D721Med (cell line): ENCODE data around the gene CDC42.

Experiments
- DNase-seq: peaks from one replicate; pipeline ENCODE4 v3.0.0; 2011; ENCODE audit warnings: low spot score; ENCODE audit not compliant: insufficient read length
- FAIRE-seq: peaks from 2 replicates; lab custom pipeline; 2011; peaks lifted over from hg19 to GRCh38; lab: Jason Lieb, UNC
- TF ChIP-seq, protein P1 (sequence below): IDR thresholded peaks from 2 replicates; pipeline ENCODE4 v1.5.1; 2012; ENCODE audit warnings: mild to moderate bottlenecking, control low read depth; ENCODE audit not compliant: insufficient read depth; ENCODE audit errors: missing control alignments

The CDC42 gene

DNA sequence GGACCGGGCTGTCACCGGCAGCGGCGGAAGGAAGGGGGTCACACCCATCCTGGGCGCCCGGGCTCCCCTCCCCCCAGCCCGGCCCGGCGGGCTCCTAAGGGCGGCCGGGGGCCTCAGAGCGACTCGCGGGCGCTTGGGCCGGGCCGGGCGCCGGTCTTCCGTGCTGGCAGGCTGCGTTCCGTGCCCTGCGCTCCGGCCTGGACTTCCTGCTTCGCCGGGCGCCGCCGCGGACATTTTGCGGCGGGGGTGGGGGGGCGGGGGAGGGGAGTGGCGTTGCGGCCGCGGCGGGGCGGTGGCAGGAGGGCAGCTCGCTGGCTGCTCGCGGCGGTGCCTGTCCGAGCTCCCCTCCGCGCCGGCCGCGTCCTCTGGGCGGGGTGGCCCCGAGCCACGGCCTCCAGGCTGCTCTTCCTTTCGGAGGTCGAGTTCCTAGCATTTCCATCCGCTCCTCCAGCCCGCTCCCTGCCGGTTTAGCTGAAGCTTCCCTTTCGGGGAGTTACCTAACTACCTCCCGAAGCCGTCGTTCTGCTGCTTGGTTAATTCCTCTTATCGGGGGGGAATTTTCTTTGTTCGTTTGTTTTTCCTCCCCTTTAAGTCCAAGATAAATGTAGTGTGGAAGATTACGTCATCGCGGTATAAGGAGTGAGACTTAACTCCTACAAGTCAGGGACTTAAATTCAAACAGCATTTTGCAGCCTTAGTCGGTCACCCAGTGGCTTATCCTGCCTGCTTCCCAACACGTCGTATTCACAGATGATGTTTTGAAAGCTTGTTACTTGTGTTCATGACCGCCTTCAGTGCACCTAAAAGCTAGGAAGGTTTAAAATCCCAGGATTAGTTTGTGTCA is 730 bp downstream of the CDC42 start:
- TF ChIP-seq, protein P1, sequence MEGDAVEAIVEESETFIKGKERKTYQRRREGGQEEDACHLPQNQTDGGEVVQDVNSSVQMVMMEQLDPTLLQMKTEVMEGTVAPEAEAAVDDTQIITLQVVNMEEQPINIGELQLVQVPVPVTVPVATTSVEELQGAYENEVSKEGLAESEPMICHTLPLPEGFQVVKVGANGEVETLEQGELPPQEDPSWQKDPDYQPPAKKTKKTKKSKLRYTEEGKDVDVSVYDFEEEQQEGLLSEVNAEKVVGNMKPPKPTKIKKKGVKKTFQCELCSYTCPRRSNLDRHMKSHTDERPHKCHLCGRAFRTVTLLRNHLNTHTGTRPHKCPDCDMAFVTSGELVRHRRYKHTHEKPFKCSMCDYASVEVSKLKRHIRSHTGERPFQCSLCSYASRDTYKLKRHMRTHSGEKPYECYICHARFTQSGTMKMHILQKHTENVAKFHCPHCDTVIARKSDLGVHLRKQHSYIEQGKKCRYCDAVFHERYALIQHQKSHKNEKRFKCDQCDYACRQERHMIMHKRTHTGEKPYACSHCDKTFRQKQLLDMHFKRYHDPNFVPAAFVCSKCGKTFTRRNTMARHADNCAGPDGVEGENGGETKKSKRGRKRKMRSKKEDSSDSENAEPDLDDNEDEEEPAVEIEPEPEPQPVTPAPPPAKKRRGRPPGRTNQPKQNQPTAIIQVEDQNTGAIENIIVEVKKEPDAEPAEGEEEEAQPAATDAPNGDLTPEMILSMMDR: no peak
- DNase-seq (no peak), FAIRE-seq (no peak)

DNA sequence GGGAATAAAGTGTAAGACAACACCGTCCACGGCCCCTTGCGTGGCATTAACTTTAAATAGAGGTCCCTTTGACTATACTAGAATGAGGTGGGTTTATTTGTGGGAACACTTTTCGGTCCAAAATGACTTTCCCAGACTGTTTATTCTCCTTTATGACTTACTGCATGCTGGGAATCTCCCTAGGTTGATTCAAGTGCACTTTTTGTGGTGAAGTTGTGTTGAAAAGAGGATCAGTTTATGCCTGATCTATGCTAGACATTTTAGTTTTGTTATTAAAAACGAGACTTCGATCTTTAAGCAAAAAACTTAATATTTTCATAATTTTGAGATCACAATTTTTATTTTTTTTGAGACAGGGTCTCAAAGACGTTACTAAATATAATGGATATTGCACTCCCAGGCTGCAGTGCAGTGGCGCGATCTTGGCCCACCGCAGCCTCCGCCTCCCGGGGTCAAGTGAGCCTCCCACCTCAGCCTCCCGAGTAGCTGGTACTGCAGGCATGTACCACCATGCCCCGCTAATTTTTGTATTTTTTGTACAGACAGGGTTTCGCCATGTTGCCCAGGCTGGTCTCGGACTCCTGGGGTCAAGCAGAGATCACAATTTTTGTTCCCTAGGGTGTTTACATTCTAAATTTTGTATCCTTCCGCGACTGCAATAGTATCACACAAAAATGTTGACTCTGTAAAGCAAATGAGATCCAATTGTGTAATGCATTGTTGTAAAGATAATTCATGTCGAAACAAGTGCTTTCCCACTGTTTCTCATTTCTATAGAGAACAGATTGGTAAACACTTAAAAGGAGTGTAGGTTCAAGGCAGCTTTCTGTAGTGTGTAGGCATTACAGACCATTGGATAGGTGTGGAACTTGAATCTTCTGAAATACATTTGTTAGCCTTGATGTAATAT is 1.6 kb downstream of the CDC42 start:
- TF ChIP-seq, protein P1: no peak
- no peak for DNase-seq
- no peak for FAIRE-seq

DNA sequence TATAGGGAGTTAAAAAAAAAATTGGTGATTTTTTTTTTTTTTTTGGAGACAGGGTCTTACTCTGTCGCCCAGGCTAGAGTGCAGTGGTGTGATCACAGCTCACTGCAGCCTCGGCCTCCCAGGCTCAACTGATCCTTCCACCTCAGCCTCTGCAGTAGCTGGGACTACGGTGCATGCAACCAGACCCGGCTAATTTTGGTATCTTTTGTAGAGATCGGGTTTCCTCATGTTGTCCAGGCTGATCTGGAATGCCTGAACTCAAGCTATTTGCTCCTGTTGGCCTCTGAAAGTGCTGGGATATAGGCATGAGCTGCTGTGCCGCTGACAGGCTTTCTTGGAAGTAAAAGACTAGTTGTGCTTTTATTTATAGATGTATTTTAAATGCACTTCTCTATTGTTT is 3.0 kb downstream of the CDC42 start:
- no peak for FAIRE-seq
- TF ChIP-seq, protein P1: no peak
- no peak for DNase-seq

DNA sequence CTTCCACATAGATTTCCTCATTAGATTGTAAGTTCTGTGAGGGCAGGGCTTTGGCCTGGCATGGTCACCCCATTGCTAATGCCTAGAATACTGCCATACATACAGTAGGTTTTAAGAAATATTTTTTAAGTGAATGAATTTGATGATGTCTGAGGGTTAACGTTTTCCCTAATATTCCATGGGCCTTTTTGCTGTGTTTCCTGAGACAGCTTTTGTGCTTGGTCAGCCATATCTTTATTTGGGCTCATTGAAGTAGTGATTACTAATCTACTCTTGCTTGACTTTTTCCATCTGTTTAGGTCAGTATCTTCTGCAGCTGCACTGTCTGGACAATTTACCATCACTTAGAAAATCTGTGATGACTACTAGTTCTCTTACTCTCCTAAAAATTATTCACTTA is 3.5 kb downstream of the CDC42 start:
- DNase-seq: no peak
- no peak for FAIRE-seq
- TF ChIP-seq, protein P1: no peak

DNA sequence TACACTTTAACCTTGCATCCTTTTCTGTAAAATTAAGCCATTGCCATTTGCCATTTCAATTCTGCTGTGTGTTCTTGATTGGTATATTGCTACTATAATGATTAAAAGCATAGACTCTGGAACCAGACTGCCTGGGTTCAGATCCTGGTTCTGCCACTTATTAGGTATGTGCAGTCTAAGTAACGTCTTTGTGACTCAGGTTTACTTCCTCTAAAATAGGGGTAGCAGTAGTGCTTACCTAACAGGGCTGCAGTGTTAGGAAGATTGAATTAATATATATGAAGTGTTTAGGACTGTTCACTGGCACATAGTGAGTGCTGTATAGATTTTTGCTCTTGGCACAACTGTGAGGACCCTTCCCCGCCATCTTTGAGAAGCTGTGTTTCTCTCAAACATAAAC is 4.4 kb downstream of the CDC42 start:
- no peak for DNase-seq
- TF ChIP-seq, protein P1: no peak
- FAIRE-seq: no peak

DNA sequence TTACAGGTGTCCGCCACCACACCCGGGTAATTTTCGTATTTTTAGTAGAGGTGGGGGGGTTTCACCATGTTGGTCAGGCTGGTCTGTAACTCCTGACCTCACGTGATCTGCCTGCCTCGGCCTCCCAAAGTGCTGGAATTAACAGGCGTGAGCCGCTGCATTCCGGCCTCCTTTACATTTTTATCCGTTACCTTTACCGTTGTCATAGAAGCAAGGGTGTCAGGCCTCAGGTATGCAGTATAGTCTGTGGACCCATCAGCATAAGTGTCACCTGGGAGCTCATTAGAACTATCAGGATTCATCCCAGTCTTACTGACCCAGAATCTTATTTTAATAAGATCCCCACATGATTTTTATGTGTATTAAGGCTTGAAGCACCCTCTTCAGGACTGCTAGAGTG is 5.4 kb downstream of the CDC42 start:
- DNase-seq (no peak), FAIRE-seq (no peak)
- TF ChIP-seq, protein P1: no peak
